Karpas-422 (cell line): Measurements from ENCODE around the gene EOMES. TPM values are rescaled to one million over a fixed set of nuclear protein-coding genes. Genes with fewer than 3 reads are reported as not detected.

Experiments
- DNase-seq: peaks from one replicate; pipeline ENCODE4 v3.0.0-alpha.2; 2015
- H2AFZ ChIP-seq: fragments of 200-600 bp; sonication (generic); 2 replicates; pipeline ENCODE4 v1.6.1; 2014; ENCODE audit warnings: antibody characterized with exemption, low read length, mixed read lengths
- H3K27ac ChIP-seq: fragments of 200-600 bp; sonication (generic); 2 replicates; pipeline ENCODE4 v1.5.1; 2014; ENCODE audit warnings: mild to moderate bottlenecking, low read length, moderate library complexity
- H3K27me3 ChIP-seq: fragments of 200-600 bp; sonication (generic); 2 replicates; pipeline ENCODE4 v1.6.1; 2014; ENCODE audit warnings: low read length, mixed read lengths
- H3K36me3 ChIP-seq: fragments of 200-600 bp; sonication (generic); 2 replicates; pipeline ENCODE4 v1.6.1; 2014; ENCODE audit warnings: low read length, mixed read lengths; ENCODE audit not compliant: insufficient read depth
- H3K4me1 ChIP-seq: fragments of 200-600 bp; sonication (generic); 2 replicates; pipeline ENCODE4 v1.6.1; 2014; ENCODE audit warnings: mild to moderate bottlenecking, low read length, mixed read lengths
- H3K4me2 ChIP-seq: fragments of 200-600 bp; sonication (generic); 2 replicates; pipeline ENCODE4 v1.6.1; 2014; ENCODE audit warnings: low read length, low read depth, mild to moderate bottlenecking; ENCODE audit not compliant: poor library complexity, severe bottlenecking
- H3K4me3 ChIP-seq: fragments of 200-600 bp; sonication (generic); 2 replicates; pipeline ENCODE4 v1.5.1; 2014; ENCODE audit warnings: mild to moderate bottlenecking, antibody characterized with exemption, low read length, mixed read lengths
- H3K79me2 ChIP-seq: fragments of 200-600 bp; sonication (generic); 2 replicates; pipeline ENCODE4 v1.6.1; 2014; ENCODE audit warnings: mild to moderate bottlenecking, low read length, mixed read lengths
- H3K9ac ChIP-seq: fragments of 200-600 bp; sonication (generic); 2 replicates; pipeline ENCODE4 v1.6.0; 2014; ENCODE audit warnings: low read length
- H3K9me2 ChIP-seq: fragments of 200-600 bp; sonication (generic), shearing (Covaris generic); replicated peaks from 2 replicates; pipeline ENCODE4 v1.6.0; 2014; ENCODE audit warnings: mild to moderate bottlenecking, low read length, moderate library complexity; ENCODE audit not compliant: insufficient read depth
- H3K9me3 ChIP-seq: fragments of 300-700, 200-600 bp; sonication (generic); 2 replicates; pipeline ENCODE4 v1.6.1; 2014; ENCODE audit warnings: low read length, mixed read lengths
- H4K20me1 ChIP-seq: fragments of 200-600 bp; sonication (generic); 2 replicates; pipeline ENCODE4 v1.6.1; 2014; ENCODE audit warnings: mild to moderate bottlenecking, antibody characterized with exemption, low read length, low read depth; ENCODE audit not compliant: insufficient read depth
- total RNA-seq: library from RNA; depleted of rRNA; stranded (reverse); fragments of >200 nt; shearing (Covaris generic); gene quantifications from 2 replicates; pipeline ENCODE4 v1.2.3, GENCODE V29; 2014; ENCODE audit warnings: low replicate concordance

Gene EOMES
- total RNA-seq, 1 experiment from 2014 or later = 0.60 TPM

GRCh38 chr3:27740854-27741253 is 18.7 kb upstream of the EOMES start:
- H3K27me3 ChIP-seq = no peaks in the 10 kb centered on the region
- H3K4me1 ChIP-seq = no peaks in the 10 kb centered on the region
- no peaks in the 10 kb centered on the region for H3K36me3 ChIP-seq
- no peak overlapping the region for H3K27ac ChIP-seq
- no peak overlapping the region for H3K9ac ChIP-seq
- no peaks in the 10 kb centered on the region for H3K79me2 ChIP-seq
- no peak for DNase-seq
- H3K4me3 ChIP-seq = no peak overlapping the region
- H4K20me1 ChIP-seq = no peaks in the 10 kb centered on the region
- no peak overlapping the region for H3K4me2 ChIP-seq
- no peaks in the 10 kb centered on the region for H3K9me2 ChIP-seq
- no peak overlapping the region for H2AFZ ChIP-seq
- no peaks in the 10 kb centered on the region for H3K9me3 ChIP-seq

GRCh38 chr3:27737091-27737490 is 15.0 kb upstream of the EOMES start:
- no peak overlapping the region for H2AFZ ChIP-seq
- no peak overlapping the region for H3K27ac ChIP-seq
- H3K4me2 ChIP-seq = no peak overlapping the region
- no peaks in the 10 kb centered on the region for H4K20me1 ChIP-seq
- no peak overlapping the region for H3K4me3 ChIP-seq
- H3K9me3 ChIP-seq = no peaks in the 10 kb centered on the region
- H3K9ac ChIP-seq = no peak overlapping the region
- no peaks in the 10 kb centered on the region for H3K27me3 ChIP-seq
- H3K4me1 ChIP-seq = no peaks in the 10 kb centered on the region
- H3K79me2 ChIP-seq = no peaks in the 10 kb centered on the region
- H3K36me3 ChIP-seq = no peaks in the 10 kb centered on the region
- H3K9me2 ChIP-seq = no peaks in the 10 kb centered on the region
- no peak for DNase-seq

- no peaks in the 10 kb centered on the region for H3K4me1 ChIP-seq
- H3K9ac ChIP-seq = no peak overlapping the region
- no peak overlapping the region for H3K27ac ChIP-seq
- no peaks in the 10 kb centered on the region for H3K36me3 ChIP-seq
- no peak overlapping the region for H3K4me2 ChIP-seq
- H3K9me3 ChIP-seq = no peaks in the 10 kb centered on the region
- H4K20me1 ChIP-seq = no peaks in the 10 kb centered on the region
- H3K79me2 ChIP-seq = no peaks in the 10 kb centered on the region
- H2AFZ ChIP-seq = no peak overlapping the region
- no peak overlapping the region for H3K4me3 ChIP-seq
- H3K9me2 ChIP-seq = no peaks in the 10 kb centered on the region
- no peak for DNase-seq
- H3K27me3 ChIP-seq = no peaks in the 10 kb centered on the region
These were observed 8.9 kb upstream of the EOMES start for GRCh38 chr3:27730774-27731659.

GRCh38 chr3:27729748-27730611 is 7.9 kb upstream of the EOMES start:
- Histone ChIP-seq H3K9me3 (no peaks in the 10 kb centered on the region), H2AFZ (no peak overlapping the region), H3K9ac (no peak overlapping the region), H3K27me3 (no peaks in the 10 kb centered on the region), H3K9me2 (no peaks in the 10 kb centered on the region), H3K4me3 (no peak overlapping the region), H3K79me2 (no peaks in the 10 kb centered on the region), H3K27ac (no peak overlapping the region), H3K36me3 (no peaks in the 10 kb centered on the region), H3K4me1 (no peaks in the 10 kb centered on the region), H3K4me2 (no peak overlapping the region), H4K20me1 (no peaks in the 10 kb centered on the region)
- DNase-seq = no peak

- Histone ChIP-seq H3K4me2 (no peak overlapping the region), H3K9me2 (no peaks in the 10 kb centered on the region), H3K9me3 (no peaks in the 10 kb centered on the region), H3K27me3 (no peaks in the 10 kb centered on the region), H3K4me3 (no peak overlapping the region), H4K20me1 (no peaks in the 10 kb centered on the region), H3K27ac (no peak overlapping the region), H2AFZ (no peak overlapping the region), H3K4me1 (no peaks in the 10 kb centered on the region), H3K9ac (no peak overlapping the region), H3K36me3 (no peaks in the 10 kb centered on the region), H3K79me2 (no peaks in the 10 kb centered on the region)
- DNase-seq = no peak
These were observed 7.2 kb upstream of the EOMES start for GRCh38 chr3:27729325-27729724.

- Histone ChIP-seq H3K4me2 (no peak overlapping the region), H3K27ac (no peak overlapping the region), H3K9me2 (no peaks in the 10 kb centered on the region), H3K36me3 (no peaks in the 10 kb centered on the region), H3K27me3 (no peaks in the 10 kb centered on the region), H3K79me2 (no peaks in the 10 kb centered on the region), H2AFZ (no peak overlapping the region), H3K4me1 (no peaks in the 10 kb centered on the region), H3K9ac (no peak overlapping the region), H4K20me1 (no peaks in the 10 kb centered on the region), H3K4me3 (no peak overlapping the region), H3K9me3 (no peaks in the 10 kb centered on the region)
- DNase-seq = no peak
These were observed 6.3 kb upstream of the EOMES start for GRCh38 chr3:27728195-27729087.

GRCh38 chr3:27726240-27726639 is 4.1 kb upstream of the EOMES start:
- Histone ChIP-seq H3K9me3 (no peaks in the 10 kb centered on the region), H3K4me2 (no peak overlapping the region), H4K20me1 (no peaks in the 10 kb centered on the region), H3K9me2 (no peaks in the 10 kb centered on the region), H3K9ac (no peak overlapping the region), H3K27ac (no peak overlapping the region), H3K4me3 (no peak overlapping the region), H2AFZ (no peak overlapping the region), H3K36me3 (no peaks in the 10 kb centered on the region), H3K4me1 (peaks cover 1% of the 10 kb centered on the region; the same call in 1 of the 2 replicates), H3K79me2 (no peaks in the 10 kb centered on the region), H3K27me3 (no peaks in the 10 kb centered on the region)
- no peak for DNase-seq
